Fibroblast of villous mesenchyme (primary cell): ENCODE results near the gene QRFP. TPM values are rescaled to one million over a fixed set of nuclear protein-coding genes. Genes with fewer than 3 reads are reported as not detected.
A peak's percentile ranks its signal among the peaks of the same experiment; 100 is the strongest.

Experiments
- DNase-seq: peaks from one replicate; pipeline ENCODE4 v3.0.0-alpha.2; 2010; ENCODE audit warnings: low read depth
- H3K4me3 ChIP-seq: 2 replicates; pipeline ENCODE4 v1.5.1; 2011; ENCODE audit warnings: low read depth, mild to moderate bottlenecking, low read length
- total RNA-seq: library from RNA; depleted of rRNA; stranded (reverse); fragments of >200 nt; gene quantifications from 2 replicates; pipeline ENCODE4 v1.2.3, GENCODE V29; 2012
- TF ChIP-seq, protein P1 (sequence below): IDR thresholded peaks from 2 replicates; pipeline ENCODE4 v1.5.1; 2012; ENCODE audit warnings: low read depth, mild to moderate bottlenecking, low read length; ENCODE audit not compliant: insufficient read depth

QRFP gene
- total RNA-seq, 1 donor: not detected

DNA sequence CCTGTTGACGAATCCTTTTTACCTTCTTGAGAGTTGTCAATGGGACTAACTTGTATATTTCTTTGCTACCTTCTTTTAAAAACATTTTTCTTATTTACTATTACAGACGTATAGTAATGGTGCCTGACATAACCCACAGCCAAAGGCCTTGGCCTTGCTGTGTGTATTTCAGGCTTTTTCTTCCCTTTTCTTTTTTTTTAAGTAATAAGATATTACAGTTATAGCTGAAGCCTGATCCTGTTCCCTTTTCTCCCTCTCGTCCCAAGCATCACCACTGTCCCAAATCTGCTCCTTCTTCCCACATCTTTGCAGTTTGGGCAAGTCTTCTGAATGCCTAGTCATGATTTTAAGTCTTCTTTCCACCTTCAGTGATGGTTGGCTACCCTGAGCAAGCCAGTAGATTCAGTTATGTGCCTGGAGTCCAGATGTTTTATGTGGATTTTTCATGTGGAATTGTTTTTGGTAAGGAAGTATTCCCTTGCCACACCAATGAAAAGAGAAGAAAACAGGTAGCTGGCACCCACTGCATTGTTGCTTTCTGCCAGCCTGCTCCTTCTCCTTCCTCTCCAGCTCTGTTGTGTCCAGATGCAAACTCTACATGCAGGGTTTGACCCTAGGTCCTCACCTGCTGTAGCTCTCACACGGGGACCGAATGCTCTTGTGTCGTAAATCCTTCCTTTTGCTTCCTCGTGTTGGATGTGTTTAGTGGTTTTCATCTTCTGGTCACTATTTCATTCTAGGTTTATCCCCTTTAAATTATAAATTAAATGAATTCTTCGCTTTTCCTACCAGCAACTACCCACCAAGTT lies 35.0 kb downstream of the QRFP start:
- TF ChIP-seq, protein P1, sequence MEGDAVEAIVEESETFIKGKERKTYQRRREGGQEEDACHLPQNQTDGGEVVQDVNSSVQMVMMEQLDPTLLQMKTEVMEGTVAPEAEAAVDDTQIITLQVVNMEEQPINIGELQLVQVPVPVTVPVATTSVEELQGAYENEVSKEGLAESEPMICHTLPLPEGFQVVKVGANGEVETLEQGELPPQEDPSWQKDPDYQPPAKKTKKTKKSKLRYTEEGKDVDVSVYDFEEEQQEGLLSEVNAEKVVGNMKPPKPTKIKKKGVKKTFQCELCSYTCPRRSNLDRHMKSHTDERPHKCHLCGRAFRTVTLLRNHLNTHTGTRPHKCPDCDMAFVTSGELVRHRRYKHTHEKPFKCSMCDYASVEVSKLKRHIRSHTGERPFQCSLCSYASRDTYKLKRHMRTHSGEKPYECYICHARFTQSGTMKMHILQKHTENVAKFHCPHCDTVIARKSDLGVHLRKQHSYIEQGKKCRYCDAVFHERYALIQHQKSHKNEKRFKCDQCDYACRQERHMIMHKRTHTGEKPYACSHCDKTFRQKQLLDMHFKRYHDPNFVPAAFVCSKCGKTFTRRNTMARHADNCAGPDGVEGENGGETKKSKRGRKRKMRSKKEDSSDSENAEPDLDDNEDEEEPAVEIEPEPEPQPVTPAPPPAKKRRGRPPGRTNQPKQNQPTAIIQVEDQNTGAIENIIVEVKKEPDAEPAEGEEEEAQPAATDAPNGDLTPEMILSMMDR: no peak
- H3K4me3 ChIP-seq: no peak overlapping the region
- DNase-seq: no peak

DNA sequence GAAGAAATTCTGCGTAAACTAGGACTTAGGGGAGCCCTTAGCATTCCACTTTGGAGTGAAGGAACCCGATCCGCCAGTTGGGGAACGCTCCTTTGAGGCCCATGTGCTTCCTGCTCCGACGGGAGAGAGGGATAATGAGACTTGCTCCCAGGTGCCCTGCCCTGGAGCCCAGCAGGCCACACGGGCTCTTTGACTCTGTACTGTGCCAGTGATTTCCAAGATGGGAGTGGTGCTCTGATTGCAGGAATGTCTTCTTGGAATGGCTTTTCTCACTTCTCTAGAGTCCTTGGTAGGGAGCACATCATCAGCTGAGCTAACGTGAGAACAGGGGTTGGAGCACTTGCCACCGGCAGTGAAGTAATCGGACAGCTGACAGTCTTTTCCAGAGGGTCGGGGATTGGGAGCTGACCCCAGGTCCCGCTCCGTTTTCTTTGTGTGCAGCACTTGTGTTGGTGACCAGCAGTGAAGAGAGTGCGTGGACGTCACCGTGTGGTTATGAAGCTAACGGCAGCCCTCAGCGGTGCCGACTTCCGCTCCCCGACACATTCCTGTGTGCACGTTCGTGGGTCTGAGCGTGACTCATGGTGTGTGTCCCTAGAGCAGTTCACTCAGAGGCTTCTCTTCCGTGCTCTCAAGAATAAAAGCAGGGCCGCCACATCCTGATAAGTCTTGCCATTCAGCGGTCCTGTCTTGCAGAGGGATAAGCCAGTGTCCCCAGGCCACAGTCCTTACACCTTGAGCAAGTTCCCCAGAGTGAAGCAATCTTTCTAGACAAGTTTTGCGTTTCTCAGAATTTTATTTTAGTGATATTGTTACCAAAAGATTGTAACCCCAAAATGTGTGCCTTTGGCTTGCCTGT lies 35.9 kb downstream of the QRFP start:
- peak; percentile 96 for DNase-seq
- TF ChIP-seq, protein P1: peak; percentile 45
- no peak overlapping the region for H3K4me3 ChIP-seq

DNA sequence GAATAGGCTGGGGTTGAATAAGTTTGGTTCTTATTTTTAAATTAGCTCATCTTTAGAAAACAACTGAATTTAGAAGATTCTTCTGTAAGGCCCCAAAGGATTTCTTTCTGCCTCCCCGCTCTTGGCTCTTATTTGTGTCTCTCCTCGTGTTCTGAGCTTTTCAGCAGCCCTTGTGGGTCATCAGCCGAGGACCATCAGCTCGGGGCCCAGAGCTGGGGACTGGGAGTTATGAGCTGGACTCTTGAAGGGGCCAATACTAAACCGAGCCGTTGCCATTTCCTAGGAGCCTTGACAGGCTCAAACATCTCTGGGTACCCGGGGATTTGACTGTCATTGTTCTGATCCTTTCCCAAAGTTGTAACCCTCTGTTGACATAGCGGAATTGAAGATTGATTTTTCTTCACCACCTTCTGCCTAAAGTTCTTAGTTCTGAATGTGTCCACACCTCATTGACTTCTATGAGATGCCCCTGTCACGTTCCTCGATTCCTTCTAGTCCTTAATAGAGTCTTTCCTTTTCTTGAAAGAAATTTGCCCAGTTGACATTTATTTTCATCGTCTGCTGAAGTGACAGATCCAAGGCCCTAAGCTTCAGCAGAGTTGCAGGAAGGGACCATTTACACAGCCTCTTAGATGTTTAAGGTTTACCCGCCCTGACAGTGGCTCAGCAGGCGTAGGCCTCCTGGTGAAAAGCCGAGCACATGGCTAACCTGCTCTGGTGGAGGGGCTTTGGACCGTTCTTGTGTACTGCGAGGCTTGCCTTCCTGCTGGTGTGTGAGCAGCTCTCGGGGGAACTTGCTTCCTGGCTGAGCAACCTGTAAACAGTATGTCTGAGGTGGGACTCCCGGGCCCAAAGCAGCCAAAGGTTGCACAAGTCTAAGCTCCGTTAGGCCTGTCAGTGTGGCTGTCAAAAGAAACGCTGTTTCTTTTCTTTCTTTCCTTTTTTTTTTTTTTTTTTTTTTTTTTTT lies 37.6 kb downstream of the QRFP start:
- no peak for DNase-seq
- no peak overlapping the region for H3K4me3 ChIP-seq
- TF ChIP-seq, protein P1: no peak

DNA sequence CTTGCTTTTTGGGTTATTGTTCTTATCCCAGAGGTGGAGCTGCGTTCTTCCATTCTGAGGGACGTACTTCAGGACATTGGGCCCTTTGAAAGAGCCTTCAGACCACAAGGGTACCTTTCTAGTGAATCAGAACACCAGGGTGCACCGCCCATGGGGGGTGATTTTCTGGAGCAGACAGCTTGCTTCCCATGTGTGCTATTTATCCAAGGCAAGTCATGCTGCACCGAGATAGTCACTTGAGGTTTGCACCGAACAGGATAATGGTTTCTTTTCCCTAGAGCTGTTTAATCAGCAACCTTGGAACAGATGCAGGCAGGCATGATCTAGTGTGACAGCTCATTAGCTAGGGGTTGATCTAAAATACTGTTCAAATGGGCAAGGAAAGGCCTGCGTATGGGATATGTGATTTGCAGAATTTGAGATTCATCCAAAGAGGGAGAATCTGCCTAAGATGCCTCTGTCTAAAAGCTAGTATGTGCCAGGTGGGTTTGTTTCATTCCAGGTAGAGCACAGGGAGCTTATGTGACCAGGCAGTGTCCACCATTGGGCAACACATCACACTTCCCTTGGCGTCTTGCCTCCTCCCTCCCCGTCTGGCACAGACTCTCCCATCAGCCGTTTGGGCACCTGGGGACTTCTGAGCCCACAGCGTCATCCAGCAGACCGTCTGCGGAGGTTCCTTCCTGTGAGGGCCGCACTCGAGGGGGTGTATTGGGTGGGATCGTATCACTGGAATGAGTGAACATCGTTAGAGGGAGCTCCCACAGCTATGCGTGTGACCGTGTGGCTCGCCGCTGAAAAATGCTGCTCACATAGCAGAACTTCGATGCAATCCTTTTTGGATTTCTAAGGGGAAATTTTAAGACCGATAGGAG lies 38.5 kb downstream of the QRFP start:
- TF ChIP-seq, protein P1: no peak
- H3K4me3 ChIP-seq: no peak overlapping the region
- DNase-seq: peak; percentile 73

DNA sequence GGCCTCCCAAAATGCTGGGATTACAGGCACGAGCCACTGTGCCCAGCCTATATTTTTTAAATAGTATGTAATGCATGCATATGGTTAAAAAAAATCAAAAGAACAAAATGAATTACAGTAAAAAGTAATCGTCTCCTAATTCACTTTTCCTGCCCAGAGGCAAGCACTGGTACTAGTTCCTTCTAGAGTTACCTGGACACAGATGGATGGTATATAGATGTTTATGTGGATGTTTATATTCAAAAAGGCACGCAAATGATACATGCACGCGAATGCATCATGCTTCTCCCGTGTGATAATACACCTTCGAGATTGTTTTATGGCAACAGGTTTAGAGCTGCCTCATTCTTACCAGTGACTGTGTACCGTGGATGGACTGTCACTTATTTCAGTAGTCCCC lies 40.1 kb downstream of the QRFP start:
- TF ChIP-seq, protein P1: no peak
- no peak overlapping the region for H3K4me3 ChIP-seq

More for the DNA sequence above, 40.1 kb downstream of the QRFP start:
- DNase-seq: no peak
